ENCODE results near the gene ATG101. TPM values are rescaled to one million over a fixed set of nuclear protein-coding genes. Genes with fewer than 3 reads are reported as not detected.

ATG101 gene
- total RNA-seq, 4 donors from 2014 or later = 40.7 to 61.1 (median 48.0) TPM

DNA sequence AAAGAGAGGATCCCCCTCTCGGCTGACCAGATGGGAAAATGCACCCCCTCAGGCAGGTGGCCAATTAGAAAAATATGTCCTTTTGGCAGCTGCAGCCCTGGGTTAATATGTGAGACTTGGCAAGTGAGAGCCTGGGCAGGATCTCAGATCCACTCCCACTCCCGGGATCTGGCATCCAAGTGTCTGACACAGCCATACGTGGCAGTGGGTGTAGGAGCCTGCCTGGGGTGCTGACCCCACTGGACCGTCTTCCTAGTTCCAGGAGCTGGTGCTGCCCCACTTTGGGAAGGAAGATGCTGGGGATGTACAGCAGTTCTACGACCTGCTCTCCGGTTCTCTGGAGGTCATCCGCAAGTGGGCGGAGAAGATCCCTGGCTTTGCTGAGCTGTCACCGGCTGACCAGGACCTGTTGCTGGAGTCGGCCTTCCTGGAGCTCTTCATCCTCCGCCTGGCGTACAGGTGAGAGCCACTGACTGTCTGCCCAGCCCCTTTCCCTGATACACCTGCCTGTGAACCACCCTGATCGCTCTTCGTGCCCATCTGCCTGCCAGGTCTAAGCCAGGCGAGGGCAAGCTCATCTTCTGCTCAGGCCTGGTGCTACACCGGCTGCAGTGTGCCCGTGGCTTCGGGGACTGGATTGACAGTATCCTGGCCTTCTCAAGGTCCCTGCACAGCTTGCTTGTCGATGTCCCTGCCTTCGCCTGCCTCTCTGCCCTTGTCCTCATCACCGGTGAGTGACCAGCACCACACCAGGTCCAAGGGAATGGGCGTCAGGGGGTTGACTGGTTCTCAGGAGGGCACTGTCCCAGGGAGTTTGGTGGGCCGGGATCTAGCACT is 12.8 kb upstream of the ATG101 start:
- WGBS, 2 donors = 87 to 96% methylated on average over 11 to 21 of the region's 23 CpGs
- Histone ChIP-seq H3K4me3 (replicated peaks in 1 of 3) (no peak overlapping the region), H3K27me3 (no peaks in the 10 kb centered on the region), H3K9me3 (no peaks in the 10 kb centered on the region), H3K4me1 (peaks cover 6 to 13% of the 10 kb centered on the region in 2 donors), H3K27ac (no peak overlapping the region), H3K36me3 (peaks cover 44 to 62% of the 10 kb centered on the region in 2 donors)
- intact Hi-C loops (cut with DNase I) = no loop called here
- no peak for DNase-seq
- TF ChIP-seq, protein P1, sequence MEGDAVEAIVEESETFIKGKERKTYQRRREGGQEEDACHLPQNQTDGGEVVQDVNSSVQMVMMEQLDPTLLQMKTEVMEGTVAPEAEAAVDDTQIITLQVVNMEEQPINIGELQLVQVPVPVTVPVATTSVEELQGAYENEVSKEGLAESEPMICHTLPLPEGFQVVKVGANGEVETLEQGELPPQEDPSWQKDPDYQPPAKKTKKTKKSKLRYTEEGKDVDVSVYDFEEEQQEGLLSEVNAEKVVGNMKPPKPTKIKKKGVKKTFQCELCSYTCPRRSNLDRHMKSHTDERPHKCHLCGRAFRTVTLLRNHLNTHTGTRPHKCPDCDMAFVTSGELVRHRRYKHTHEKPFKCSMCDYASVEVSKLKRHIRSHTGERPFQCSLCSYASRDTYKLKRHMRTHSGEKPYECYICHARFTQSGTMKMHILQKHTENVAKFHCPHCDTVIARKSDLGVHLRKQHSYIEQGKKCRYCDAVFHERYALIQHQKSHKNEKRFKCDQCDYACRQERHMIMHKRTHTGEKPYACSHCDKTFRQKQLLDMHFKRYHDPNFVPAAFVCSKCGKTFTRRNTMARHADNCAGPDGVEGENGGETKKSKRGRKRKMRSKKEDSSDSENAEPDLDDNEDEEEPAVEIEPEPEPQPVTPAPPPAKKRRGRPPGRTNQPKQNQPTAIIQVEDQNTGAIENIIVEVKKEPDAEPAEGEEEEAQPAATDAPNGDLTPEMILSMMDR (IDR thresholded peaks at IDR 0.05) = no peak

DNA sequence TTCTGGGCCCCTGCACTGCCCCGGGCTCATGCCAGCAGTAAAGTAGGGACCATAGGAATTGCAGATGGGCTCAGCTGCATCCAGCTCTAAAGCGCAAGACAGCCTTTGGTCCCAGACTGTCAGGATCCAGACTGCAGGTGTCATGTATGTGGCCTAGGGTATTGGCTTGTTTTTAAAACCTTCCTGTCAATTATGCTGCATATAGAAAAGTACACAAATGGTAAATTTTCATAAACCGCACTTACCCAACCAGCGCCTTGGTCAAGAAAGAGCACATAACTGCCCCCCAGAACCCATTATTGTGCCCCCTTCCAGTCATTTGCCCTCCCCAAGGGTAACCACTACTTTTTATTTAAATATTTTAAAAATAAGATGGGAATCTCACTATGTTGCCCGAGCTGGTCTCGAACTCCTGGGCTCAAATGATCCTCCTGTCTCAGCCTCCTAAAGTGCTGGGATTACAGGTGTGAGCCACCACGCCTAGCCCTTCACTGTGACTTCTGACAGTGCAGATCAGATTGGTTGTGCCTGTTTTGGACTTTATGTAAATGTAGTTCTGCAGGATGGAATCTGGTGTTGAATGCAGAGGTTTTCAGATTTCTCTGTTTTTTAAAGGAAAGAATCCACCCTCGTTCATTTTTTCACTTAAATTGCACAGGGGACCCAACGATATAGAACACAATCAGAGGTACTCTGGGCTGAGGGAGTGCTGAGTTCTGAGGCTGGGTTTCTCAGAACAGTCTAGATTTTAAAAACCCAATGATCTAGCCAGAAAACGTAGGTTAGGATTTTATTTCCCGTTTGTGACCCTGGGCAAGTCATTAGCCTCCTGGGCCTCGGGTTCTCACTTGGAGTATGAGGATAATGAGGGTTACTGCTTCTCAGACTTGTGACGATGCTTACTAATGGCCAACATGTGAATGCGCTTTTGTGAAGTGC is 11.9 kb upstream of the ATG101 start:
- Histone ChIP-seq H3K27me3 (no peaks in the 10 kb centered on the region), H3K36me3 (peaks cover 44 to 62% of the 10 kb centered on the region in 2 donors), H3K4me1 (peaks cover 2 to 6% of the 10 kb centered on the region in 2 donors), H3K4me3 (replicated peaks in 1 of 3) (no peak overlapping the region), H3K27ac (no peak overlapping the region), H3K9me3 (no peaks in the 10 kb centered on the region)
- WGBS, 2 donors = 91 to 94% methylated on average over 13 to 14 of the region's 14 CpGs
- intact Hi-C loops (cut with DNase I) = no loop called here
- TF ChIP-seq, protein P1 (IDR thresholded peaks at IDR 0.05) = no peak
- no peak for TF ChIP-seq POLR2A (IDR thresholded peaks at IDR 0.05)
- DNase-seq = no peak

DNA sequence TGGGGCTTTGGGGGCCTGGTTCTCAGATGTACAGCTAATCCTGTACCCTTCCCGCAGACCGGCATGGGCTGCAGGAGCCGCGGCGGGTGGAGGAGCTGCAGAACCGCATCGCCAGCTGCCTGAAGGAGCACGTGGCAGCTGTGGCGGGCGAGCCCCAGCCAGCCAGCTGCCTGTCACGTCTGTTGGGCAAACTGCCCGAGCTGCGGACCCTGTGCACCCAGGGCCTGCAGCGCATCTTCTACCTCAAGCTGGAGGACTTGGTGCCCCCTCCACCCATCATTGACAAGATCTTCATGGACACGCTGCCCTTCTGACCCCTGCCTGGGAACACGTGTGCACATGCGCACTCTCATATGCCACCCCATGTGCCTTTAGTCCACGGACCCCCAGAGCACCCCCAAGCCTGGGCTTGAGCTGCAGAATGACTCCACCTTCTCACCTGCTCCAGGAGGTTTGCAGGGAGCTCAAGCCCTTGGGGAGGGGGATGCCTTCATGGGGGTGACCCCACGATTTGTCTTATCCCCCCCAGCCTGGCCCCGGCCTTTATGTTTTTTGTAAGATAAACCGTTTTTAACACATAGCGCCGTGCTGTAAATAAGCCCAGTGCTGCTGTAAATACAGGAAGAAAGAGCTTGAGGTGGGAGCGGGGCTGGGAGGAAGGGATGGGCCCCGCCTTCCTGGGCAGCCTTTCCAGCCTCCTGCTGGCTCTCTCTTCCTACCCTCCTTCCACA is 11.0 kb upstream of the ATG101 start:
- Histone ChIP-seq H3K9me3 (no peaks in the 10 kb centered on the region), H3K4me3 (replicated peaks in 1 of 3) (no peak overlapping the region), H3K27ac (no peak overlapping the region), H3K4me1 (no peaks in the 10 kb centered on the region), H3K36me3 (peaks cover 44 to 58% of the 10 kb centered on the region in 2 donors), H3K27me3 (no peaks in the 10 kb centered on the region)
- no peak for DNase-seq
- WGBS, 2 donors = 82 to 83% methylated on average over 14 to 16 of the region's 25 CpGs
- no peak for TF ChIP-seq POLR2A (IDR thresholded peaks at IDR 0.05)
- TF ChIP-seq, protein P1 (IDR thresholded peaks at IDR 0.05) = no peak
- intact Hi-C loops (cut with DNase I) = no loop called here

DNA sequence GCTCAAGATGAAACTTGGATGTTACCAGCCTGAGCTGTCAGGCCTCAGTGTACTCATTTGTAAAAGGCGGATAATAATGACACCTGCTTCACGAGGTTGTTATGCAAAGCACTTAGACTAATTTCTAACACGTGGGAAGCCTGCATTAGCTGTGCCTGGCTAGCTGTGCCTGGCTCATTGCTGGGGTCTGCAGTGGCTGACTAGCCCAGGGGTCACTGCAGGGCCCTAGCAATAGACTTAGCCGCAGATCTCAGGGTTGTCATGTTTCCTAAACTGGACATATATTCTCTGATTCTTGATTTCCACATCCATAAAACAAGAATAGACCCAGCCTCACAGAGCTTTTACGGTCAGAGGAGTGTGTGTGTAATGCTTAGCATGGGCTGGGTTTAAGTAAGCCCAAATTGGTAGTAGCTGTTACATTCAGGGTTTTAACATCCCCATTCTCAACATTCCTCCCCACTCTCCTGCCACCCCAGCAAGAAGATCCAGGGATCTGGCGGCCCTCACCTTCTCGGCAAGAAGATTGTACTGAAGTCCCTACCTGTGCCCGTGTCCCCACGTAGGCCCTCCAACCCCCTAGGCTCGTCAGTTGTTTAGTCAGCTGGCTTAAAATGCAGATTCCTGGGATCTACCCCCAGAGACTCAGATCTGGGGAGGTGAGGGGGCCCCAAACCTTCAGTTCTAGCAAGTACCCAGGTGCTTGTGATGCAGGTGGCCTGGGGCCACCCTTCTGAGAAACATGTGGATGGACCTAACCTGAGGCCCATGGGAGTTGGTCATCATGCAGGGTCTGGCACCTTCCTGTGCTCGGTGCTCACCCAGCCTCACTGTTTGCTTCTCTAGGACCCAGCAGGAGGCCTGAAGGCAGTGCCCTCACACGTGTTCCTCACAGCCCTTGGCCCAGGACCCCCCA is 9.9 kb upstream of the ATG101 start:
- intact Hi-C loops (cut with DNase I) = no loop called here
- Histone ChIP-seq H3K36me3 (peaks cover 40 to 48% of the 10 kb centered on the region in 2 donors), H3K27me3 (no peaks in the 10 kb centered on the region), H3K27ac (no peak overlapping the region), H3K4me1 (peaks cover 0 to 4% of the 10 kb centered on the region in 2 donors), H3K9me3 (no peaks in the 10 kb centered on the region), H3K4me3 (replicated peaks in 1 of 3) (no peak overlapping the region)
- 81 to 93% methylated on average over 9 to 11 of the region's 12 CpGs for WGBS, 2 donors
- TF ChIP-seq, protein P1 (IDR thresholded peaks at IDR 0.05) = no peak
- no peak for TF ChIP-seq POLR2A (IDR thresholded peaks at IDR 0.05)
- no peak for DNase-seq
